K562 (cell line): ENCODE results near the gene DENND6A. TPM values are rescaled to one million over a fixed set of nuclear protein-coding genes. Genes with fewer than 3 reads are reported as not detected.
A peak's percentile ranks its signal among the peaks of the same experiment; 100 is the strongest.

Experiments
- CREB1 ChIP-seq, 2 experiments: sonication (generic) in 1 of 2; formaldehyde crosslinking in 1 of 2; IDR thresholded peaks; 2 replicates each; pipeline versions ENCODE4 v1.6.1 to v1.8.0; 2012 to 2022; ENCODE audit warnings: inconsistent platforms in 1 of 2, mild to moderate bottlenecking in 1 of 2, missing genetic modification reagents in 1 of 2, moderate library complexity in 1 of 2
- EP400 ChIP-seq: fragments of 450-650 bp; IDR thresholded peaks from 2 replicates; pipeline ENCODE4 v1.6.1; 2017; ENCODE audit warnings: antibody characterized with exemption, mild to moderate bottlenecking, moderate library complexity
- FOXJ2 ChIP-seq: fragments of 200-800 bp; sonication (Bioruptor generic); IDR thresholded peaks from 2 replicates; pipeline ENCODE4 v1.6.1; 2016; ENCODE audit warnings: missing genetic modification characterization, missing compliant biosample characterization
- FOXK2 ChIP-seq, 2 experiments: fragments of 450-650 bp; IDR thresholded peaks in 1 of 2; conservative IDR thresholded peaks in 1 of 2; 2 replicates each; pipeline ENCODE4 v1.6.1; 2016; ENCODE audit warnings: low read depth in 2 of 2, mild to moderate bottlenecking in 1 of 2
- RBFOX2 ChIP-seq: fragments of 200-400 bp; formaldehyde crosslinking; IDR thresholded peaks from 2 replicates; pipeline ENCODE4 v1.6.1; 2017; ENCODE audit warnings: low read depth, mild to moderate bottlenecking, low read length, moderate library complexity
- SIN3A ChIP-seq, 2 experiments: fragments of 150-350 bp in 1 of 2; IDR thresholded peaks; 2 replicates each; pipeline ENCODE4 v1.6.1; 2011 to 2016; ENCODE audit warnings: borderline replicate concordance in 2 of 2, low read depth in 2 of 2, low read length in 2 of 2, mild to moderate bottlenecking in 2 of 2, moderate library complexity in 2 of 2; ENCODE audit not compliant: control insufficient read depth in 1 of 2
- SUPT5H ChIP-seq: fragments of 450-650 bp; IDR thresholded peaks from 2 replicates; pipeline ENCODE4 v1.6.1; 2016
- YBX1 ChIP-seq: fragments of 450-650 bp; IDR thresholded peaks from 2 replicates; pipeline ENCODE4 v1.7.1; 2016; ENCODE audit warnings: mild to moderate bottlenecking
- ZKSCAN1 ChIP-seq: fragments of 150-350 bp; IDR thresholded peaks from 2 replicates; pipeline ENCODE4 v1.6.1; 2016; ENCODE audit warnings: low read depth, low read length
- ZNF133 ChIP-seq: fragments of 250-450 bp; sonication (Bioruptor Pico); IDR thresholded peaks from 2 replicates; pipeline ENCODE4 v1.4.0; 2020; ENCODE audit warnings: mild to moderate bottlenecking
- polyA plus RNA-seq, 8 experiments: library from polyadenylated mRNA; depleted of rRNA in 4 of 8; stranded (reverse) in 5 of 8; unstranded in 3 of 8; fragments of >200 nt; fragmentation: Nextera tagmentation in 2 of 8; fragmentation: Illumina TruSeq in 1 of 8; extraction: Ambion mirVana in 2 of 8; extraction: Trizol in 1 of 8; gene quantifications; 2 replicates each; pipeline versions ENCODE4 v1.2.1 to v1.2.3, GENCODE V29; 2011 to 2014; ENCODE audit warnings: inconsistent platforms in 1 of 8, missing spikeins in 1 of 8
- total RNA-seq, 7 experiments: library from RNA; depleted of rRNA in 6 of 7; stranded (reverse); fragments of >200 nt in 6 of 7; fragmentation: Illumina TruSeq in 2 of 7; extraction: Trizol in 2 of 7; gene quantifications; 2 replicates each; pipeline versions ENCODE4 v1.2.1 to v1.2.3, GENCODE V29; 2011 to 2021; ENCODE audit warnings: low replicate concordance in 1 of 7
- TF ChIP-seq, protein P1 (sequence below), 2 experiments: fragments of 450-650 bp; IDR thresholded peaks; 2 replicates each; pipeline ENCODE4 v1.6.1; 2016; ENCODE audit warnings: mild to moderate bottlenecking in 2 of 2, borderline replicate concordance in 1 of 2, low read depth in 1 of 2, moderate library complexity in 1 of 2
- TF ChIP-seq, protein P2 (sequence below): sonication (generic); formaldehyde crosslinking; IDR thresholded peaks from 2 replicates; pipeline ENCODE4 v1.8.0; 2022; ENCODE audit warnings: mild to moderate bottlenecking, missing genetic modification reagents, borderline replicate concordance
- TF ChIP-seq, protein P3 (sequence below): fragments of 250-450 bp; sonication (Bioruptor Pico); IDR thresholded peaks from 2 replicates; pipeline ENCODE4 v1.9.0; 2021; ENCODE audit warnings: mild to moderate bottlenecking
- TF ChIP-seq, protein P4 (sequence below): fragments of 450-650 bp; IDR thresholded peaks from 2 replicates; pipeline ENCODE4 v1.6.1; 2014; ENCODE audit warnings: low read depth, mild to moderate bottlenecking, moderate library complexity, borderline replicate concordance

Gene DENND6A
- total and polyA plus RNA-seq, 9 of the 15 experiments (the other 6 are each of a cell fraction or from before 2014, with no cell fraction given), result 1.5 to 12.7 (median 7.1) TPM

- TF ChIP-seq SIN3A (IDR thresholded peaks at IDR 0.05; ENCODE audit: borderline replicate concordance in 2 of 2, control insufficient read depth in 1 of 2, low read depth in 2 of 2, low read length in 2 of 2) (peak; percentile 50 to 85; a peak in 2 of 4 replicates), FOXJ2 (tag) (peak; percentile 64), YBX1 (no peak), SUPT5H (peak; percentile 94), ZKSCAN1 (no peak), FOXK2 (conservative IDR thresholded peaks at IDR 0.05 in 1 of 2, IDR thresholded peaks at IDR 0.05 in 1 of 2; ENCODE audit: low read depth in 2 of 2) (peak; percentile 48 to 66; a peak in 3 of 4 replicates), CREB1 (IDR thresholded peaks at IDR 0.05) (peak; percentile 96), CREB1 (CRISPR knock-in tag; IDR thresholded peaks at IDR 0.05) (peak; percentile 97), RBFOX2 (peak; percentile 99), EP400 (peak; percentile 90), ZNF133 (CRISPR knock-in tag) (no peak)
- TF ChIP-seq, protein P1, sequence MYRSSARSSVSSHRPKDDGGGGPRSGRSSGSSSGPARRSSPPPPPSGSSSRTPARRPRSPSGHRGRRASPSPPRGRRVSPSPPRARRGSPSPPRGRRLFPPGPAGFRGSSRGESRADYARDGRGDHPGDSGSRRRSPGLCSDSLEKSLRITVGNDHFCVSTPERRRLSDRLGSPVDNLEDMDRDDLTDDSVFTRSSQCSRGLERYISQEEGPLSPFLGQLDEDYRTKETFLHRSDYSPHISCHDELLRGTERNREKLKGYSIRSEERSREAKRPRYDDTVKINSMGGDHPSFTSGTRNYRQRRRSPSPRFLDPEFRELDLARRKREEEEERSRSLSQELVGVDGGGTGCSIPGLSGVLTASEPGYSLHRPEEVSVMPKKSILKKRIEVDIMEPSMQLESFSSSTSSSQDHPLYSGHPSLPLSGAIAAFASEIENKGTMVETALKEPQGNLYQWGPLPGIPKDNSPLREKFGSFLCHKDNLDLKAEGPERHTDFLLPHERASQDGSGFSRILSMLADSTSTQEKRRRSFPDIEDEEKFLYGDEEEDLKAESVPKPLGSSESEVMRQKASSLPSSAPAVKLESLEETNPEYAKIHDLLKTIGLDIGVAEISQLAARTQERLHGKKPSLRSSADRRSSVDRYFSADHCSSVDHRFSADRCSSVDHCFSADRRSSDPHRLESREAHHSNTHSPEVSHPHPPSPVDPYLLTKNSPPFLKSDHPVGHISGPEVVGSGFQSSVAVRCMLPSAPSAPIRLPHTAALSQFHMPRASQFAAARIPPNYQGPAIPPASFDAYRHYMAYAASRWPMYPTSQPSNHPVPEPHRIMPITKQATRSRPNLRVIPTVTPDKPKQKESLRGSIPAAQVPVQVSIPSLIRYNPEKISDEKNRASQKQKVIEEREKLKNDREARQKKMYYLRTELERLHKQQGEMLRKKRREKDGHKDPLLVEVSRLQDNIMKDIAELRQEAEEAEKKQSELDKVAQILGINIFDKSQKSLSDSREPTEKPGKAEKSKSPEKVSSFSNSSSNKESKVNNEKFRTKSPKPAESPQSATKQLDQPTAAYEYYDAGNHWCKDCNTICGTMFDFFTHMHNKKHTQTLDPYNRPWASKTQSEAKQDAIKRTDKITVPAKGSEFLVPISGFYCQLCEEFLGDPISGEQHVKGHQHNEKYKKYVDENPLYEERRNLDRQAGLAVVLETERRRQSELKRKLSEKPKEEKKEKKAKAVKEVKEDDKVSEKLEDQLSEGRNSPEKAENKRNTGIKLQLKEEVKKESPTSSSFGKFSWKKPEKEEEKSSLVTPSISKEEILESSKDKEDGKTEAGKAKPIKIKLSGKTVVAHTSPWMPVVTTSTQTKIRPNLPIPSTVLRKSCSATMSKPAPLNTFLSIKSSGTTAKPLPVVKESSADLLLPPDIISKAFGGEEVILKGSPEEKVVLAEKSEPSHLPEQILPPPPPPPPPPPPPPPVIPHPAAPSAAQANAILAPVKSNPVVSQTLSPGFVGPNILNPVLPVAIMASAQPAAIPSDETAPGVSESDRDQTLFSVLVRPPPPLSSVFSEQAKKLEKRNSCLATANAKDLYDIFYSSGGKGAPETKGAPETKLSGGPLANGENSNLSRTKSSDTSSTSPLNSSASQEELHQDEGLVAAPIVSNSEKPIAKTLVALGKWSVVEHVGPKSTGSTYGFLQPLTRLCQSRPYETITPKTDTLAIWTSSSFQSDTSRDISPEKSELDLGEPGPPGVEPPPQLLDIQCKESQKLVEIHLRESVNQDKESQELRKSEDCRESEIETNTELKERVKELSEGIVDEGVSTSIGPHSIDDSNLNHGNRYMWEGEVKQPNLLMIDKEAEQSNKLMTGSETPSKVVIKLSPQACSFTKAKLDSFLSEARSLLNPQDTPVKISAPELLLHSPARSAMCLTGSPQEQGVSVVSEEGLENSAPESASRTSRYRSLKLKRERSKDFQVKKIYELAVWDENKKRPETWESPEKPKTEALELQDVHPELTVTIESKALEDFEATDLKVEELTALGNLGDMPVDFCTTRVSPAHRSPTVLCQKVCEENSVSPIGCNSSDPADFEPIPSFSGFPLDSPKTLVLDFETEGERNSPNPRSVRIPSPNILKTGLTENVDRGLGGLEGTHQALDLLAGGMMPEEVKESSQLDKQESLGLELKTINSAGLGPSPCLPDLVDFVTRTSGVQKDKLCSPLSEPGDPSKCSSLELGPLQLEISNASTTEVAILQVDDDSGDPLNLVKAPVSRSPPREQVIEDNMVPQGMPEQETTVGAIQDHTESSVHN (IDR thresholded peaks at IDR 0.05; ENCODE audit: borderline replicate concordance in 1 of 2, low read depth in 1 of 2), result peak in 1 of 2 experiments; percentile 49; a peak in 2 of 4 replicates
- TF ChIP-seq, protein P2, sequence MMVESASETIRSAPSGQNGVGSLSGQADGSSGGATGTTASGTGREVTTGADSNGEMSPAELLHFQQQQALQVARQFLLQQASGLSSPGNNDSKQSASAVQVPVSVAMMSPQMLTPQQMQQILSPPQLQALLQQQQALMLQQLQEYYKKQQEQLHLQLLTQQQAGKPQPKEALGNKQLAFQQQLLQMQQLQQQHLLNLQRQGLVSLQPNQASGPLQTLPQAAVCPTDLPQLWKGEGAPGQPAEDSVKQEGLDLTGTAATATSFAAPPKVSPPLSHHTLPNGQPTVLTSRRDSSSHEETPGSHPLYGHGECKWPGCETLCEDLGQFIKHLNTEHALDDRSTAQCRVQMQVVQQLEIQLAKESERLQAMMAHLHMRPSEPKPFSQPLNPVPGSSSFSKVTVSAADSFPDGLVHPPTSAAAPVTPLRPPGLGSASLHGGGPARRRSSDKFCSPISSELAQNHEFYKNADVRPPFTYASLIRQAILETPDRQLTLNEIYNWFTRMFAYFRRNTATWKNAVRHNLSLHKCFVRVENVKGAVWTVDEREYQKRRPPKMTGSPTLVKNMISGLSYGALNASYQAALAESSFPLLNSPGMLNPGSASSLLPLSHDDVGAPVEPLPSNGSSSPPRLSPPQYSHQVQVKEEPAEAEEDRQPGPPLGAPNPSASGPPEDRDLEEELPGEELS (CRISPR knock-in tag), result peak; percentile 80; the same call in 1 of the 2 replicates
- TF ChIP-seq, protein P3, sequence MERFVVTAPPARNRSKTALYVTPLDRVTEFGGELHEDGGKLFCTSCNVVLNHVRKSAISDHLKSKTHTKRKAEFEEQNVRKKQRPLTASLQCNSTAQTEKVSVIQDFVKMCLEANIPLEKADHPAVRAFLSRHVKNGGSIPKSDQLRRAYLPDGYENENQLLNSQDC (CRISPR knock-in tag), result 0 out of 2 replicates have a peak, but pooled peaks have one; percentile 47
- TF ChIP-seq, protein P4, sequence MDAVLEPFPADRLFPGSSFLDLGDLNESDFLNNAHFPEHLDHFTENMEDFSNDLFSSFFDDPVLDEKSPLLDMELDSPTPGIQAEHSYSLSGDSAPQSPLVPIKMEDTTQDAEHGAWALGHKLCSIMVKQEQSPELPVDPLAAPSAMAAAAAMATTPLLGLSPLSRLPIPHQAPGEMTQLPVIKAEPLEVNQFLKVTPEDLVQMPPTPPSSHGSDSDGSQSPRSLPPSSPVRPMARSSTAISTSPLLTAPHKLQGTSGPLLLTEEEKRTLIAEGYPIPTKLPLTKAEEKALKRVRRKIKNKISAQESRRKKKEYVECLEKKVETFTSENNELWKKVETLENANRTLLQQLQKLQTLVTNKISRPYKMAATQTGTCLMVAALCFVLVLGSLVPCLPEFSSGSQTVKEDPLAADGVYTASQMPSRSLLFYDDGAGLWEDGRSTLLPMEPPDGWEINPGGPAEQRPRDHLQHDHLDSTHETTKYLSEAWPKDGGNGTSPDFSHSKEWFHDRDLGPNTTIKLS, result peak; percentile 99
Observed at GRCh38 chr3:57597127-57597923, 95.6 kb downstream of the DENND6A start, which contains the start of gene ARF4 (continued).
